ENCODE measurements around the gene DHX16.
A peak's percentile ranks its signal among the peaks of the same experiment; 100 is the strongest.
"Not testable (repeated sequence)": the region's sequence is repeated elsewhere in the genome, so short reads cannot be mapped to it uniquely, and the experiment has no call there.

The DHX16 gene

GRCh38 chr6:30672445-30673253 is at the start of gene DHX16:
TSS of gene DHX16 (minus strand) at chr6:30673006. CDS start at chr6:30672841, 165 bp downstream.
- DNase-seq (ENCODE audit: low read depth in 4 of 4, low spot score in 1 of 4), result peak; percentile 73 to 88 (median 81)

GRCh38 chr6:30722025-30722279 is 49.1 kb upstream of the DHX16 start:
- DNase-seq (ENCODE audit: low read depth in 4 of 4, low spot score in 1 of 4), result not testable (repeated sequence)

DNA sequence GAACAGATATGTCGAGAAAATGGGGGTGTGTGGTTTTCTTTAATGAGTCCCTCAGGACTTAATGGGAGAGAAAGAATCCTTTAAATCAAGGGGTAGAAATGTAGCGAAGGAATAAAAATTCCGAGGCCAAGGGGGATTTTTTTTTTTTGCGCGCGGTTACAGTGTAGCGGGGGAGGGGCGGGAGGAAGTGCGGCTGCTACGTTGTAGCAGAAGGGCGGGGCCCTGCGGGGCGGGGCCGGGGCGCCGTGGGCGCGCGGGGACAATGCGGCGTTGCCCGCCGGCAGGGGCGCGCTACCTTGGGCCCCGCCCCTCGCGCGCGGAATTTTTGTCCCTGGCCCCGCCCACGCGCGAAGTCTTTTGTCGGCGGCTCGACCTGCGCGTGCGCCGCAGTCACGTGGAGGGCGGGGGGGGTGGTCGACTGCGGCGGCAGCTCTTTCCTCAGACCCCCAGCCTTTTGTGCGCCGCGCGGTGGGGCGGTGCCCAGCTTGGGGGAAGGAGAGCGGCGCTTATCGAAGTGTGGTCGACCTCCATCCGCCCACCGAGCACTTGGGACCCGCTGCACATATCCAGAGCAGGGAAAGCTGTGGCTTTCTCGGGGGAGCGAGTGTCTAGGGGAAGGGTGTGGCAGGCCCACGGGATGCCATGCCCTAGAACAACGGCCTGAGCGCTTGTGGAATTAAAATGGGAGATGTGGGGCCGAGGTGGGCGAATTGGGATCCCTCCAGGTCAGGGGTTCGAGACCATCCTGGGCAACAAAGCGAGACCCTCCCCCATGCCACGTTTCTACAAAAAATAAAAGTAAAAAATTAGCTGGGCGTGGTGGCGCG is 48.6 kb upstream of the DHX16 start:
- peak; percentile 93 to 98 (median 96) for DNase-seq (ENCODE audit: low read depth in 4 of 4, low spot score in 1 of 4)

GRCh38 chr6:30720738-30721197 is 48.0 kb upstream of the DHX16 start:
- DNase-seq (ENCODE audit: low read depth in 4 of 4, low spot score in 1 of 4), result peak in 2 of 4 experiments; percentile 40 to 53

DNA sequence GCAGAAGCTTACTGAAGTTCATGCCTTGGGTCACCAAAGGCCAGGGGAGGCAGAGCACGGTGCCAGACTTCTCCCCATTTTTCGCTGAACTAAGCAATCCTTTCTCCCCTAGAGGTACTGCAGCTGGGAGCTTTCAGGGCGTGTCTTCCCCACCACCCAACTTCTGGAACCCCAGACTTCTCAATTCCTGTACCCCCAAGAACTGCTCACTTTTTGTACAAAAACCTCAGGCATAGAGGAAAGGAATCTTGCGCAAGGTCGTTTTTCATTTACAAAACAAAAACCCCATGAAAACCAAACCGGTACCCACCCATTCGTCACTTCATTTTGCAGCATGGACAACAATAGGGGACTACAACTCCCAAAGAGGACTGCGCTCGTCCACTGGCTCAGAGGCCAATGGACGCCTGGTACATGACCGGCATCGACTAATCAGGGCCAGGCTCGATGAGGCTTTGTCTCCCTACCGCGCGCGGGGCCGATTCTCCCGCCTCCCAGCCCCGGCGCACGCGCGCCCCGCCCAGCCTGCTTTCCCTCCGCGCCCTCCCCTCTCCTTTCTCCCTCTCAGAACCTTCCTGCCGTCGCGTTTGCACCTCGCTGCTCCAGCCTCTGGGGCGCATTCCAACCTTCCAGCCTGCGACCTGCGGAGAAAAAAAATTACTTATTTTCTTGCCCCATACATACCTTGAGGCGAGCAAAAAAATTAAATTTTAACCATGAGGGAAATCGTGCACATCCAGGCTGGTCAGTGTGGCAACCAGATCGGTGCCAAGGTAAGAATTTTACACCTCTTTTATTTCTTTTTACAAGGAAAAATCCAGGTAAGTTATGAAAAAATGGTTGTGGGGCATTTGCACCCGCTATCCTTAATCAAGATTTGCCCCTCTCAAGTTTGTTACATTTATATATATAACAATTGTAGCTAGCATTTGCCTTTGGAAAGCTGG is 47.3 kb upstream of the DHX16 start, which contains the start of gene TUBB:
Gene TUBB (plus strand): TSS at position 562 of the 947 bp plus-strand sequence. CDS start 155 bp downstream, at position 717.
- DNase-seq (ENCODE audit: low read depth in 4 of 4, low spot score in 1 of 4), result peak; percentile 83 to 92 (median 88)

- no peak for DNase-seq (ENCODE audit: low read depth in 4 of 4, low spot score in 1 of 4)
Observed at GRCh38 chr6:30719356-30719755, 46.5 kb upstream of the DHX16 start.

DNA sequence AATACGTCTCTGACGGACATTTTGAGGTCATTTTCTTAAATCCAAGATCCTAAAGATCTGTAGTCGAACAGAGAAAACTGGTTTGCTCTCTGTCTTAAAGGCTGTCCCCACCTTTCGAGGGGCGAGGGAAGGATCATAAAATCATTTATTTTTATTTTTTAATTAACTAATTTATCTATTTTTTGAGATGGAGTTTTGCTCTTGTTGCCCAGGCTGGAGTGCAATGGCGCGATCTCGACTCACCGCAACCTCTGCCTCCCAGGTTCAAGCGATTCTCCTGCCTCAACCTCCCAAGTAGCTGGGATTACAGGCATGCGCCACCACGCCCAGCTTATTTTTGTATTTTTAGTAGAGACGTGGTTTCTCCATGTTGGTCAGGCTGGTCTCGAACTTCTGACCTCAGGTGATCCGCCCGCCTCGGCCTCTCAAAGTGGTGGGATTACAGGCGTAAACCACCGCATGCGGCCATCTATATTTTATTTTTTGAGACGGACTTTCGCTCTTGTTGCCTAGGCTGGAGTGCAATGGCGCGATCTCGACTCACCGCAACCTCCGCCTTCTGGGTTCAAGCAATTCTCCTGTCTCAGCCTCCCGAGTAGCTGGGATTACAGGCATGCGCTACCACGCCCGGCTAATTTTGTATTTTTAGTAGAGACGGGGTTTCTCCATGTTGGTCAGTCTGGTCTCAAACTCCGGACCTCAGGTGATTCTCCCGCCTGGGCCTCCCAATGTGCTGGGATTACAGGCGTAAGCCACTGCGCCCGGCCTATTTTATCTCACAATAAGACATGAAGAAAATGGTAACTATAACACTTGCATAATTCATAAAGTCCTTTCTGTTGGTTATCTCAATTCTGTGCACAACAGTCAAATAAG is 45.3 kb upstream of the DHX16 start:
- DNase-seq (ENCODE audit: low read depth in 4 of 4, low spot score in 1 of 4), result not testable (repeated sequence)

GRCh38 chr6:30717129-30717844 is 44.5 kb upstream of the DHX16 start, which contains the start of gene MDC1:
TSS of gene MDC1 (minus strand) at chr6:30717281. CDS start at chr6:30715175, 2,106 bp downstream.
- peak; percentile 89 to 98 (median 96) for DNase-seq (ENCODE audit: low read depth in 4 of 4, low spot score in 1 of 4)

DNA sequence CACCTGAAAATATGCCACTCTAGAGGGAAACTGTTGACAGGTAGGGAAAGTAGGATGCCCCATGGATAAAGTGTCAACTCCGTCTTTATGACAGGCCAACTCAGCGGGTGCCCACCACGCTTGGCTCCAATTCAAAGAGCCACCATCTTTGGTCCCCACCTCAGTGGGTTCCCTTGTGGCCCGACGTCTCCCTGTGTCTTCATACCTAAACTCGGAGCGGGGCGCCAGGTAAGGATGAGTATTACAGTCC is 44.0 kb upstream of the DHX16 start:
- DNase-seq (ENCODE audit: low read depth in 4 of 4, low spot score in 1 of 4), result no peak

DNA sequence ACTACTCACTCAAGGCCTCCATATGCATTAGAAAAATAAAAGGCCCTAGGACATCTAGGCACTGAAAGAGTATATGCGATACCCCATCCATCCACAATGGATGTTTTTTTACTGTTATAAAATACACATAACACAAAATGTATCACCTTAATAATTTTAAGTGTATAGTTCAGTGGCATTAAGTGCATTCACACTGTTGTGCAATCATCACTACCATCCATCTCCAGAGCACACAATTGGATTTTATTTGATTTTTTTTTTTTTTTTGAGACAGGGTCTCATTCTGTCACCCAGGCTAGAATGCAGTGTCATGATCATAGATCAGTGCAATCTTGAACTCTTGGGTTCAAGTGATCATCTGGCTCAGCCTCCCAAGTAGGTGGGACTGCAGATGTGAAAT is 41.5 kb upstream of the DHX16 start:
- DNase-seq (ENCODE audit: low read depth in 4 of 4, low spot score in 1 of 4), result no peak

DNA sequence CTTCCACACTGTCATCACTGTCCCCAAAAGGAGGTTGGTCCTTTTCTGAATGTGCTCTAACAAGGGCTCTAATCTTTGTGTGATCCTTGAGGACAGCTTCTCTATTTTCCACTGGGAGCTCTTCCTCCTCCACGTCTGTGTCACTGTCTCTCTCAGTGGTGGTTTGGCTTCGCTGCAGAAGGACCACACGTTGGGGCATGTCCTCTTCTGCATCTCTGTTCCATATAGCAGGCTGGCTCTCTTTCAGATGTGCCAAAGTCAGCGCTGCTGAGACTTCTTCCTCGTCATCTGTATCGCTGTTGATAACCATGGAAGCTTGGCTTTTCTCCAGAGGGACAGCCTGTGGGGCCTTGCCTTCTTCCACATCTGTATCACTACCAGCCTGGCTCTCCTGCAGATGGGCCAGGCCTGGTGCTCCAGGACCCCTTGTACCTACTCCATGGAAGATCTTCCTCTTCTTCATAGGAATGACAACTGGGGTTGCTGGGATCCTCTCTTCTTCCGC is 39.7 kb upstream of the DHX16 start:
- DNase-seq (ENCODE audit: low read depth in 4 of 4, low spot score in 1 of 4), result no peak

DNA sequence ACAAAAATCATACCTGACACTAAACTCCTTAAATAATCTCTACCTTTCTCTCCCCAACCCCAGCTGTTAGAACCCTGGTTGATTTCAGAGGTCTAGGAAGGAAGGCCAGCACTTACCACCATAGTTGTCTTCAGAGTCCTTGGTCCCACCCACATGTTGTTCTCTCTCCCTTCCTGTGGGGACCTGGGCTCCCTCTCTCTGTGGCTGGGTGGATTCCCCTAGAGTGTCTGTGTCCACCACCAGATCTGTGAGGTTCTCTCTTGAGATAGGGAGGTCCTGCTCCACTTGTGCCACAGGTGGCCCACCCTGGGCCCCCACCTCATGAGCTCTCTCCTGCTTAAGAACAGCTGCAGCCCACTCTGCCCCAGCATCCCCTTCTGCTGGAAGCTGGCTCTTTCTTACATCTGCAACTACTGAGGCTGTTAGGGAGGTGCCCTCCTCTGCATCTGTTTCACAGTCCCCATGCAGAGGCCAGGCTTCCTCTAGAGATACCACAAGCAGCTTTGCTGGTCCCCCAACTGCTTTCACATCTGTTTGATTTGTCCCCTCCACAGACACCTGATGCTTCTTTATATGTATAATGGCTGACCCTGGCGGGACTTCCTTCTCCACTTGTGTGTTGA is 39.1 kb upstream of the DHX16 start:
- no peak for DNase-seq (ENCODE audit: low read depth in 4 of 4, low spot score in 1 of 4)

- no peak for DNase-seq (ENCODE audit: low read depth in 4 of 4, low spot score in 1 of 4)
Observed at GRCh38 chr6:30709101-30709868, 36.5 kb upstream of the DHX16 start.

- DNase-seq (ENCODE audit: low read depth in 4 of 4, low spot score in 1 of 4), result no peak
Observed at GRCh38 chr6:30707281-30707850, 34.6 kb upstream of the DHX16 start.

- DNase-seq (ENCODE audit: low read depth in 4 of 4, low spot score in 1 of 4), result no peak
Observed at GRCh38 chr6:30705620-30706019, 32.8 kb upstream of the DHX16 start.

DNA sequence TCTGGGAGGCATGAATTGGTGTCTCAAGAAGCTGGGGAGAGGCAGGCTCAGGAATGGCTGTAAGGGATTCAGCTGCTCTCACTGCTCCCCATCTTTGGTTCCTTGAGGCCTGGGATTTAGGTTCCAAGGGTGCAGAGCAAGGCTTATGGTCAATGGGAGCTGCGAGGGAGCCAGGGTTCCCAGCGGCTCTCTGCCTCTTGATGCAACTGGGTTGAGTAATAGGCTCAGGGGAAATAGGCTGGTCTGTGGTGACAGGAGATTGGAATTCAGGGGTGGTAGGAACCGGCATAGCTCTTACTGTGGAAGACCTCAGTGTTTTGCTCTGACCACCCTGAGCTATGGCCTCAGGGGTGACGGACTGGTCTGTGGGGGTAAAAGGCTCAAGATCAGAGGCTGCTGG is 31.0 kb upstream of the DHX16 start:
- DNase-seq (ENCODE audit: low read depth in 4 of 4, low spot score in 1 of 4), result no peak

- no peak for DNase-seq (ENCODE audit: low read depth in 4 of 4, low spot score in 1 of 4)
Observed at GRCh38 chr6:30703011-30703410, 30.2 kb upstream of the DHX16 start.

- no peak for DNase-seq (ENCODE audit: low read depth in 4 of 4, low spot score in 1 of 4)
Observed at GRCh38 chr6:30700340-30700739, 27.5 kb upstream of the DHX16 start.
